Measurements from ENCODE around the gene CSNK1D.

CSNK1D gene

GRCh38 chr17:82249896-82250581, 23.5 kb downstream of the CSNK1D start:
- no peak for DNase-seq (ENCODE audit: low spot score)

- no peak for DNase-seq (ENCODE audit: low spot score)
Observed at GRCh38 chr17:82248815-82249674, 24.5 kb downstream of the CSNK1D start.

GRCh38 chr17:82247856-82248671, 25.4 kb downstream of the CSNK1D start:
- DNase-seq (ENCODE audit: low spot score) = no peak

GRCh38 chr17:82247182-82247823, 26.2 kb downstream of the CSNK1D start:
- DNase-seq (ENCODE audit: low spot score) = no peak

GRCh38 chr17:82246365-82247181, 26.9 kb downstream of the CSNK1D start:
- DNase-seq (ENCODE audit: low spot score) = peak; percentile 62

GRCh38 chr17:82246040-82246364, 27.5 kb downstream of the CSNK1D start:
- DNase-seq (ENCODE audit: low spot score) = no peak

GRCh38 chr17:82245134-82246039, 28.1 kb downstream of the CSNK1D start:
- DNase-seq (ENCODE audit: low spot score) = no peak

- DNase-seq (ENCODE audit: low spot score) = peak; percentile 63
Observed at GRCh38 chr17:82244413-82245133, 28.9 kb downstream of the CSNK1D start.

- no peak for DNase-seq (ENCODE audit: low spot score)
Observed at GRCh38 chr17:82243648-82244412, 29.7 kb downstream of the CSNK1D start.

GRCh38 chr17:82242977-82243647, 30.4 kb downstream of the CSNK1D start:
- DNase-seq (ENCODE audit: low spot score) = no peak

GRCh38 chr17:82242698-82242976, 30.9 kb downstream of the CSNK1D start:
- DNase-seq (ENCODE audit: low spot score) = no peak

- DNase-seq (ENCODE audit: low spot score) = no peak
Observed at GRCh38 chr17:82241926-82242697, 31.4 kb downstream of the CSNK1D start.

GRCh38 chr17:82241183-82241925, 32.1 kb downstream of the CSNK1D start:
- DNase-seq (ENCODE audit: low spot score) = no peak

- no peak for DNase-seq (ENCODE audit: low spot score)
Observed at GRCh38 chr17:82240506-82241182, 32.9 kb downstream of the CSNK1D start.

- DNase-seq (ENCODE audit: low spot score) = no peak
Observed at GRCh38 chr17:82239926-82240505, 33.5 kb downstream of the CSNK1D start.

GRCh38 chr17:82239401-82239925, 34.0 kb downstream of the CSNK1D start:
- no peak for DNase-seq (ENCODE audit: low spot score)
